Smooth muscle cell of trachea (primary cell): ENCODE measurements around the gene PNPLA5. TPM values are rescaled to one million over a fixed set of nuclear protein-coding genes. Genes with fewer than 3 reads are reported as not detected.

Source experiments
- total RNA-seq: library from RNA; depleted of rRNA; stranded (reverse); fragments of >200 nt; gene quantifications from 2 replicates; pipeline ENCODE4 v1.2.1, GENCODE V29; 2014

Gene PNPLA5
- 0.50 TPM in 1 of 2 replicates, not detected in the other for total RNA-seq

GRCh38 chr22:43891360-43892182, at the start of gene PNPLA5:
Gene PNPLA5 (minus strand): TSS chr22:43892013. CDS start chr22:43891880, 133 bp downstream.

GRCh38 chr22:43923631-43924464, 32.0 kb upstream of the PNPLA5 start, which contains the start of gene PNPLA3:
Gene PNPLA3 (plus strand): TSS chr22:43923805. CDS start chr22:43923912, 107 bp downstream.

GRCh38 chr22:43862074-43862881, 29.5 kb downstream of the PNPLA5 start, which contains the start of gene SULT4A1:
Gene SULT4A1 (minus strand): TSS chr22:43862513. CDS start chr22:43862382, 131 bp downstream.

Other genes with a start within 250 kb of the PNPLA5 start
- 3.0 and 4.2 TPM in 2 replicates for gene EFCAB6, start 79.7 kb downstream of the PNPLA5 start, total RNA-seq
- 0.44 and 0.83 TPM in 2 replicates for gene SULT4A1, start 29.5 kb downstream of the PNPLA5 start, total RNA-seq
- 6.3 and 9.9 TPM in 2 replicates for gene PNPLA3, start 31.8 kb upstream of the PNPLA5 start, total RNA-seq
- 58.1 and 67.6 TPM in 2 replicates for gene SAMM50, start 63.4 kb upstream of the PNPLA5 start, total RNA-seq
- gene PARVB, start 132.3 kb upstream of the PNPLA5 start, total RNA-seq: 53.2 and 66.3 TPM in 2 replicates